Keratinocyte (primary cell): ENCODE measurements around the gene MTCL1. TPM values are rescaled to one million over a fixed set of nuclear protein-coding genes. Genes with fewer than 3 reads are reported as not detected.

Experiments
- DNase-seq: peaks from one replicate; pipeline ENCODE4 v3.0.0-alpha.2; 2011; ENCODE audit warnings: low read depth, missing footprints, low spot score
- FAIRE-seq: peaks from 2 replicates; lab custom pipeline; 2011; peaks lifted over from hg19 to GRCh38; lab: Jason Lieb, UNC
- H2AFZ ChIP-seq: 2 replicates; pipeline ENCODE4 v1.6.0; 2012; ENCODE audit warnings: low read length, control low read depth, inconsistent platforms; ENCODE audit not compliant: control insufficient read depth
- H3K27ac ChIP-seq: 2 replicates; pipeline ENCODE4 v1.5.1; 2011; ENCODE audit warnings: low read length; ENCODE audit not compliant: control insufficient read depth, insufficient read depth
- H3K27me3 ChIP-seq: 3 replicates; pipeline ENCODE4 v1.6.0; 2011; ENCODE audit warnings: low read length; ENCODE audit not compliant: control insufficient read depth, insufficient read depth; ENCODE audit errors: extremely low read depth
- H3K36me3 ChIP-seq, 2 experiments: 2 replicates in 1 of 2; 3 replicates in 1 of 2; pipeline ENCODE4 v1.5.1; 2011; ENCODE audit warnings: low read length in 2 of 2, mild to moderate bottlenecking in 1 of 2; ENCODE audit not compliant: control insufficient read depth in 2 of 2, insufficient read depth in 2 of 2; ENCODE audit errors: extremely low read depth in 1 of 2
- H3K4me1 ChIP-seq: 3 replicates; pipeline ENCODE4 v1.5.1; 2011; ENCODE audit warnings: low read length; ENCODE audit not compliant: control insufficient read depth, insufficient read depth; ENCODE audit errors: extremely low read depth
- H3K4me2 ChIP-seq: 3 replicates; pipeline ENCODE4 v1.6.0; 2011; ENCODE audit warnings: low read depth, low read length; ENCODE audit not compliant: control insufficient read depth, insufficient read depth; ENCODE audit errors: extremely low read depth
- H3K4me3 ChIP-seq, 3 experiments: fragments of 200-600 bp in 1 of 3; sonication (generic) in 1 of 3; 2 replicates in 2 of 3; 3 replicates in 1 of 3; pipeline ENCODE4 v1.5.1; 2011 to 2016; ENCODE audit warnings: low read length in 3 of 3, mild to moderate bottlenecking in 3 of 3, control low read depth in 2 of 3, inconsistent platforms in 1 of 3, low read depth in 1 of 3, mixed read lengths in 1 of 3, mixed run types in 1 of 3, moderate library complexity in 1 of 3; ENCODE audit not compliant: control insufficient read depth in 2 of 3, insufficient read depth in 2 of 3; ENCODE audit errors: extremely low read depth in 1 of 3
- H3K79me2 ChIP-seq: 2 replicates; pipeline ENCODE4 v1.6.0; 2012; ENCODE audit warnings: low read length; ENCODE audit not compliant: control insufficient read depth, insufficient read depth
- H3K9ac ChIP-seq: 3 replicates; pipeline ENCODE4 v1.6.0; 2011; ENCODE audit warnings: low read length; ENCODE audit not compliant: control insufficient read depth, insufficient read depth; ENCODE audit errors: extremely low read depth
- H3K9me1 ChIP-seq: 3 replicates; pipeline ENCODE4 v1.6.0; 2011; ENCODE audit warnings: low read length; ENCODE audit not compliant: control insufficient read depth, insufficient read depth; ENCODE audit errors: extremely low read depth
- H3K9me3 ChIP-seq: 2 replicates; pipeline ENCODE4 v1.5.1; 2012; ENCODE audit warnings: low read depth, low read length; ENCODE audit not compliant: control insufficient read depth
- H4K20me1 ChIP-seq: 3 replicates; pipeline ENCODE4 v1.6.0; 2011; ENCODE audit warnings: low read length; ENCODE audit not compliant: control insufficient read depth, insufficient read depth; ENCODE audit errors: extremely low read depth
- CTCF ChIP-seq, 3 experiments: IDR thresholded peaks in 1 of 3; conservative IDR thresholded peaks in 1 of 3; optimal IDR thresholded peaks in 1 of 3; 2 replicates in 2 of 3; 3 replicates in 1 of 3; pipeline versions ENCODE3 to v1.5.1; 2011; ENCODE audit warnings: low read length in 3 of 3, mild to moderate bottlenecking in 3 of 3, moderate library complexity in 2 of 3, control low read depth in 1 of 3, inconsistent platforms in 1 of 3; ENCODE audit not compliant: insufficient read depth in 2 of 3; ENCODE audit errors: extremely low read depth in 1 of 3
- EZH2 ChIP-seq: IDR thresholded peaks from one replicate; pipeline ENCODE4 v1.6.1; 2012; ENCODE audit warnings: inconsistent platforms, mild to moderate bottlenecking, low read length, moderate library complexity
- dilution Hi-C: fragments of 300-500 bp; cut with MboI; formaldehyde crosslinking; loops from one replicate; pipeline ENCODE4 v1.7.0; 2020; ENCODE audit warnings: low sequenced_read_pairs; ENCODE audit not compliant: extremely low pct_ligation_motif_present
- polyA plus RNA-seq, 5 experiments: library from polyadenylated mRNA; depleted of rRNA in 3 of 5; stranded (reverse) in 3 of 5; stranded (forward) in 1 of 5; unstranded in 1 of 5; fragments of >200 nt; gene quantifications; 1 replicate in 1 of 5; 2 replicates in 3 of 5; 3 replicates in 1 of 5; pipeline versions ENCODE4 v1.2.1 to v1.2.3, GENCODE V29; 2011 to 2012; ENCODE audit warnings: missing spikeins in 2 of 5, low read depth in 1 of 5, low replicate concordance in 1 of 5

The MTCL1 gene
- polyA plus RNA-seq, 1 donor (not counting 4 experiments of a cell fraction or from before 2014, with no cell fraction given) = 15.4 TPM

DNA sequence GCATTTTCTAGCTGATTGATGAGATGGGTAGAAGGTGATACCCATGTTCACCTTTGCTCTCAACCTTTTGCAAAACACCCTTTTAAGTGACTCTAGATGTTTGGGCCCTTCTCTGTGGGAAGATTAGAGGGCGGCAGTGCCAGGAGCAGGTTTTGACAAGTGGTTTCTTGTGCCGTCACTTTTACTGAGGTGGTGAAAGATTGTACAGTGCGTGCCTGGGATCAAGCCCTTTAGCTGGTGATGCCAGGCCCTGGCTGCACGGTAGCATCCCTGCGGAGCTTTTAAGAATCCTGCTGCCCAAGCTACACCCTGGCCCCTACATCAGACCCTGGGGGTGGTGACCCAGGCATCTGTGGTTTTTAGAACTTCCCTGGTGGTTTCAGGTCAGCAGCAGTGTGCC, 29.1 kb downstream of the MTCL1 start:
- Histone ChIP-seq H3K27ac (peak overlapping the region; percentile 4), H3K9ac (no peak overlapping the region), H3K4me3 (no peak overlapping the region), H3K9me3 (no peaks in the 10 kb centered on the region), H3K27me3 (no peaks in the 10 kb centered on the region), H2AFZ (no peak overlapping the region), H3K4me1 (peaks cover 6% of the 10 kb centered on the region), H4K20me1 (no peaks in the 10 kb centered on the region), H3K4me2 (peak overlapping the region; percentile 5), H3K9me1 (no peaks in the 10 kb centered on the region), H3K79me2 (peaks cover 40% of the 10 kb centered on the region), H3K36me3 (peaks cover 0 to 18% of the 10 kb centered on the region in 2 experiments)
- no peak for DNase-seq
- dilution Hi-C loops = no loop called here
- TF ChIP-seq CTCF (optimal IDR thresholded peaks at IDR 0.05 in 1 of 3, IDR thresholded peaks at IDR 0.05 in 1 of 3, conservative IDR thresholded peaks at IDR 0.05 in 1 of 3; ENCODE audit: extremely low read depth in 1 of 3, insufficient read depth in 2 of 3, low read length in 3 of 3) (no peak), EZH2 (no peak)
- FAIRE-seq = no peak

GRCh38 chr18:8735274-8735673, 29.9 kb downstream of the MTCL1 start:
- no peak overlapping the region for H3K4me2 ChIP-seq
- peaks cover 0 to 13% of the 10 kb centered on the region in 2 experiments for H3K36me3 ChIP-seq
- no peaks in the 10 kb centered on the region for H4K20me1 ChIP-seq
- peaks cover 37% of the 10 kb centered on the region for H3K79me2 ChIP-seq
- no peak overlapping the region for H3K4me3 ChIP-seq
- H3K4me1 ChIP-seq = peaks cover 6% of the 10 kb centered on the region
- no peaks in the 10 kb centered on the region for H3K9me3 ChIP-seq
- H2AFZ ChIP-seq = no peak overlapping the region
- no peak overlapping the region for H3K9ac ChIP-seq
- H3K27ac ChIP-seq = no peak overlapping the region
- FAIRE-seq (no peak), DNase-seq (no peak)
- TF ChIP-seq CTCF (optimal IDR thresholded peaks at IDR 0.05 in 1 of 3, IDR thresholded peaks at IDR 0.05 in 1 of 3, conservative IDR thresholded peaks at IDR 0.05 in 1 of 3; ENCODE audit: extremely low read depth in 1 of 3, insufficient read depth in 2 of 3, low read length in 3 of 3) (no peak), EZH2 (no peak)
- dilution Hi-C loops = no loop called here
- no peaks in the 10 kb centered on the region for H3K27me3 ChIP-seq
- no peaks in the 10 kb centered on the region for H3K9me1 ChIP-seq
